Pancreas (tissue), 10 donors: ENCODE measurements around the gene GPR151. TPM values are rescaled to one million over a fixed set of nuclear protein-coding genes. Genes with fewer than 3 reads are reported as not detected.

Experiments
- ATAC-seq, 4 donors: fragments of 200-7000 bp; cut with Tn5 transposase; one replicate each; pipeline versions ENCODE4 v1.8.0 to v1.9.1; 2020; ENCODE audit warnings: mild to moderate bottlenecking in 4 of 4, moderate library complexity in 4 of 4
- DNase-seq, 6 donors: peaks; one replicate each; pipeline ENCODE4 v3.0.0-alpha.2; 2020
- FAIRE-seq: peaks from 2 replicates; lab custom pipeline; 2012; peaks lifted over from hg19 to GRCh38; lab: Jason Lieb, UNC
- H3K27ac ChIP-seq, 4 donors: fragments of 200-600 bp; sonication (generic); 1 replicate in 3 of 4; 2 replicates in 1 of 4; pipeline versions ENCODE4 v1.5.0 to v1.8.0; 2020
- H3K27me3 ChIP-seq, 4 donors: fragments of 200-600 bp; one replicate each; pipeline ENCODE4 v1.8.0; 2021
- H3K36me3 ChIP-seq, 3 donors: fragments of 200-600 bp; sonication (generic) in 1 of 3; one replicate each; pipeline versions ENCODE4 v1.5.0 to v1.8.0; 2020 to 2021
- H3K4me1 ChIP-seq, 3 donors: fragments of 200-600 bp; one replicate each; pipeline ENCODE4 v1.8.0; 2021
- H3K4me3 ChIP-seq, 4 donors: fragments of 200-600 bp; sonication (generic) in 2 of 4; one replicate each; pipeline versions ENCODE4 v1.5.0 to v1.8.0; 2020 to 2021
- H3K9me3 ChIP-seq, 4 donors: fragments of 200-600 bp; one replicate each; pipeline ENCODE4 v1.8.0; 2021
- WGBS, 2 donors: extraction: QIAGEN DNeasy Blood & Tissue Kit; methylation state at CpG; one replicate each; pipeline ENCODE4 v1.1.7; 2013; 5-methylcytosine and 5-hydroxymethylcytosine counted together
- intact Hi-C, 3 donors: fragments of 100-400 bp; cut with DNase I; formaldehyde crosslinking; loops; one replicate each; pipeline versions ENCODE4 v1.11.1 to v1.14.2; 2022
- polyA plus RNA-seq, 2 donors: library from polyadenylated mRNA; stranded (reverse); fragments of 200-250 nt; gene quantifications; one replicate each; pipeline ENCODE4 v1.2.3, GENCODE V29; 2013
- total RNA-seq, 6 donors: library from RNA; stranded (reverse); fragmentation: NEBNext Ultra II Directional in 4 of 6; extraction: Animal tissue kit (Norgen Biotek cat#: 25700) in 4 of 6; gene quantifications; one replicate each; pipeline versions ENCODE4 v1.2.1 to v1.2.4, GENCODE V29; 2021 to 2023
- TF ChIP-seq, protein P1 (sequence below), 4 donors: fragments of 200-600 bp; sonication (generic) in 3 of 4; IDR thresholded peaks; one replicate each; pipeline versions ENCODE4 v1.5.0 to v1.8.0; 2021; ENCODE audit warnings: antibody characterized with exemption in 4 of 4
- donor health status: healthy with polysubstance abuse.
- donor health status: DM: no; HTN: no; CAD: no; lungs with moderate emphysema.
- donor health status: DM: no; HTN: no; CAD: no.
- donor health status: control.
- donor health status: control.
- donor health status: Bipolar disorder and iron deficiency.
- donor health status: DM: yes; HTN: yes; CAD: no.
- donor health status: DM: no; HTN: no; CAD: no.
- donor health status: DM: no; HTN: no; CAD: no.
- donor health status: DM: yes; HTN: yes; CAD: no.

Gene GPR151
- total and polyA plus RNA-seq, 8 donors = not detected

GRCh38 chr5:146494656-146495055 lies 21.3 kb downstream of the GPR151 start:
- no peaks in the 10 kb centered on the region for H3K36me3 ChIP-seq
- no peak for ATAC-seq
- 71 to 78% methylated on average over 2 of the region's 2 CpGs for WGBS, 2 donors

DNA sequence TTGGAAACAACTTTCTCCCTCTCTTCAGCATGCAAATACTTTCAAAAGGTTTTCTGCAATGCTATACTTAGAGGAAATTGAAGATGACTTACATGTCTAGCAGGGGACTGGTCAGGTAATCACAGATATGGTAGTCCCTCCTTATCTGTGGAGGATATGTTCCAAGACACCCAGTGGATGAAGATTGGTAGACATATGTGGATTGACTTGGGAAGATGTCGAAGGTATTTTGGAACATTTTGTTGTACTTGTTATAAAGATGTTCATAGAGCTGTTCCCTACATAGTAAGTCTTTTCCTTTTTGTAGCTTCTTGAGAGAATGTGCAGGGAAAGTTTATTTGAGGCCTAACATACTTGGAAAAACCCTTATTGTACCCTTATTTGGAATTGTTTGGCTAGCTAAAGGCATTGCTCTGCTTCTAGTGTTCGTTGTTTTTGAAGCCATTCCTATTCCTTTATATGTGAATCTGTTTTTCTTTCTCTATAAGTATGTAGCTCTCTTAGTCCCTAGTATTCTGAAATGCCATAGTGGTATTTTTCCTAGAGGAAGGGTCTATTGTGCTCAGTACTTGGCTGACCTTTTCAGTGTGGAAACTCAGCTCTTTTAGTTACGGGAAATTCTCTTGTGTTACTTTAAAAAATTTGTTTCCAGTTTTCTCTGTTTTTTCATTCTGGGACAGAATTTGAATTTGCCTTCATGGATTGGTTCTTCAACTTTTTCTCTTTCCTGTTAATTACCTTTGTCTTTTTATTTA lies 25.7 kb downstream of the GPR151 start:
- Histone ChIP-seq H3K4me1 (no peaks in the 10 kb centered on the region), H3K27ac (no peak overlapping the region), H3K27me3 (no peaks in the 10 kb centered on the region), H3K4me3 (no peak overlapping the region), H3K36me3 (peaks cover 0 to 7% (median 0%) of the 10 kb centered on the region in 3 donors), H3K9me3 (no peaks in the 10 kb centered on the region)
- TF ChIP-seq, protein P1, sequence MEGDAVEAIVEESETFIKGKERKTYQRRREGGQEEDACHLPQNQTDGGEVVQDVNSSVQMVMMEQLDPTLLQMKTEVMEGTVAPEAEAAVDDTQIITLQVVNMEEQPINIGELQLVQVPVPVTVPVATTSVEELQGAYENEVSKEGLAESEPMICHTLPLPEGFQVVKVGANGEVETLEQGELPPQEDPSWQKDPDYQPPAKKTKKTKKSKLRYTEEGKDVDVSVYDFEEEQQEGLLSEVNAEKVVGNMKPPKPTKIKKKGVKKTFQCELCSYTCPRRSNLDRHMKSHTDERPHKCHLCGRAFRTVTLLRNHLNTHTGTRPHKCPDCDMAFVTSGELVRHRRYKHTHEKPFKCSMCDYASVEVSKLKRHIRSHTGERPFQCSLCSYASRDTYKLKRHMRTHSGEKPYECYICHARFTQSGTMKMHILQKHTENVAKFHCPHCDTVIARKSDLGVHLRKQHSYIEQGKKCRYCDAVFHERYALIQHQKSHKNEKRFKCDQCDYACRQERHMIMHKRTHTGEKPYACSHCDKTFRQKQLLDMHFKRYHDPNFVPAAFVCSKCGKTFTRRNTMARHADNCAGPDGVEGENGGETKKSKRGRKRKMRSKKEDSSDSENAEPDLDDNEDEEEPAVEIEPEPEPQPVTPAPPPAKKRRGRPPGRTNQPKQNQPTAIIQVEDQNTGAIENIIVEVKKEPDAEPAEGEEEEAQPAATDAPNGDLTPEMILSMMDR (IDR thresholded peaks at IDR 0.05) = no peak
- no peak for DNase-seq
- 93 to 95% methylated on average over 3 of the region's 3 CpGs for WGBS, 2 donors
- no peak for FAIRE-seq
- intact Hi-C loops = no loop called here
- no peak for ATAC-seq

More at GRCh38 chr5:146494656-146495055, 21.3 kb downstream of the GPR151 start:
- FAIRE-seq = no peak
- no peak for DNase-seq
- TF ChIP-seq, protein P1 (IDR thresholded peaks at IDR 0.05) = no peak
- H3K4me3 ChIP-seq = no peak overlapping the region
- no peak overlapping the region for H3K27ac ChIP-seq
- intact Hi-C loops = no loop called here
- H3K4me1 ChIP-seq = no peaks in the 10 kb centered on the region
- H3K27me3 ChIP-seq = no peaks in the 10 kb centered on the region
- no peaks in the 10 kb centered on the region for H3K9me3 ChIP-seq

DNA sequence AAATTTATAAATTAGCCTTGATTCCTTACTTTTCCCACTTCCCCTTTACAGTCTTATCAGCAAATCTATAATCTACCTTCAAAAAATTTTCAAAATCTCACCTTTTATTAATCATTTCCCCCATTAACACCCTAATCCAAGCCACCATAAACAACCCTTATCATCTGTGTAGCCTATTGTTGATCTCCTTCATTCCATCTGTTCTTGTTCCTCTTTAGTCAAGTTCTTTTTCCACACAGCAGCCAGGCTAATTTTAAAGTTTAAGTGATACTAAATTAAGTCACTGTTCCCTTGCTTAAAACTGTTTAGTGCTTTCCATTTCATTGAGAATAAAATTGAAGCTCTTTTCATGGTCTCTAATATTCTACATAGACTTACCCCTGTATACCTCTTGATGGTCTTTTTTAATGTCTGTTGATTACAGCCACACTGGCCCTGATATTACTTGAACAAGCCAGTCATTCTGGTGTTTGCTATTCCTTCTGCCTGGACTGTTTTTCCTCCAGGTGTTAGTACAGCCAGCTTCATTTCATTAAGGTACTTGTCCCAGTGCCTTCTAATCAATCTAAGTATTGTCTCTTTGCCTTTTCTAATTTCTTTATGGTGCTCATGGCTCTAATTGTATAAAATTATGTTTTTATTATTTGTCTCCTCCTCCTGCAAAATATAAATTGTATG lies 31.1 kb downstream of the GPR151 start:
- DNase-seq (no peak), FAIRE-seq (no peak), ATAC-seq (no peak)
- no peaks in the 10 kb centered on the region for H3K4me1 ChIP-seq
- TF ChIP-seq, protein P1 (IDR thresholded peaks at IDR 0.05) = no peak
- no peak overlapping the region for H3K4me3 ChIP-seq
- no peak overlapping the region for H3K27ac ChIP-seq
- intact Hi-C loops = no loop called here
- H3K36me3 ChIP-seq = peaks cover 0 to 36% (median 0%) of the 10 kb centered on the region in 3 donors
- no peaks in the 10 kb centered on the region for H3K9me3 ChIP-seq
- H3K27me3 ChIP-seq = no peaks in the 10 kb centered on the region

- FAIRE-seq (no peak), ATAC-seq (no peak), DNase-seq (no peak)
- intact Hi-C loops = no loop called here
- TF ChIP-seq, protein P1 (IDR thresholded peaks at IDR 0.05) = no peak
- no peaks in the 10 kb centered on the region for H3K4me1 ChIP-seq
- no peak overlapping the region for H3K4me3 ChIP-seq
- no peak overlapping the region for H3K27ac ChIP-seq
- no peaks in the 10 kb centered on the region for H3K9me3 ChIP-seq
- WGBS, 2 donors = 93 to 96% methylated on average over 2 of the region's 2 CpGs
- H3K27me3 ChIP-seq = no peaks in the 10 kb centered on the region
- peaks cover 0 to 36% (median 0%) of the 10 kb centered on the region in 3 donors for H3K36me3 ChIP-seq
These were observed 33.2 kb downstream of the GPR151 start for GRCh38 chr5:146482775-146483174.

DNA sequence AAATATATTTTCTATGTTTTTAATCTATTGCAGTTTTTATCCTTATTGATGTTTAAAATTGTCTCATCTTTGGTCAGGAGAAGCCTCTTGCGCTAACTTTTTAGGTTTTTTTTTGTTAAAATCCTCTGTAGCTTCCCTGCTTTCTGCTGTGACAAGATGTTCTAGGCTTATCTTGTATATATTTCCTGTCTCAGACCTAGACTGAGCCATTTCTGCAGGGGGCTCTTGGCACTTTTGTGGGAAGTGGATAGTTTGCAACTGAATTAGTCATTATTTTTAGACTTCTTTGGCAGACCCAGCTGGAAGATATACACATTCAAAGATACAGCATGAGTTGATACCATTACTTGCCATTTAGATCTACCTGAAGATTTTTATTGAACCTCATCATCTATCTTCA lies 40.1 kb downstream of the GPR151 start:
- FAIRE-seq = no peak
- WGBS, 2 donors = 96 to 100% methylated on average over 1 of the region's 1 CpG

More for the DNA sequence above, 40.1 kb downstream of the GPR151 start:
- Histone ChIP-seq H3K9me3 (no peaks in the 10 kb centered on the region), H3K36me3 (peaks cover 3 to 26% (median 8%) of the 10 kb centered on the region in 3 donors), H3K27me3 (no peaks in the 10 kb centered on the region), H3K4me3 (no peak overlapping the region), H3K4me1 (no peaks in the 10 kb centered on the region), H3K27ac (no peak overlapping the region)
- TF ChIP-seq, protein P1 (IDR thresholded peaks at IDR 0.05) = no peak
- intact Hi-C loops = no loop called here
- DNase-seq (no peak), ATAC-seq (no peak)
